HG03439 (cell line): Measurements from ENCODE around the gene GNAO1.

ENCODE experiments used
- ATAC-seq: cut with Tn5 transposase; IDR thresholded peaks from one replicate; pipeline ENCODE4 v1.9.1; 2021; ENCODE audit warnings: mild to moderate bottlenecking, moderate library complexity; ENCODE audit not compliant: unreplicated experiment

GNAO1 gene

GRCh38 chr16:56197192-56197992, 6.1 kb downstream of the GNAO1 start:
- no peak for ATAC-seq

DNA sequence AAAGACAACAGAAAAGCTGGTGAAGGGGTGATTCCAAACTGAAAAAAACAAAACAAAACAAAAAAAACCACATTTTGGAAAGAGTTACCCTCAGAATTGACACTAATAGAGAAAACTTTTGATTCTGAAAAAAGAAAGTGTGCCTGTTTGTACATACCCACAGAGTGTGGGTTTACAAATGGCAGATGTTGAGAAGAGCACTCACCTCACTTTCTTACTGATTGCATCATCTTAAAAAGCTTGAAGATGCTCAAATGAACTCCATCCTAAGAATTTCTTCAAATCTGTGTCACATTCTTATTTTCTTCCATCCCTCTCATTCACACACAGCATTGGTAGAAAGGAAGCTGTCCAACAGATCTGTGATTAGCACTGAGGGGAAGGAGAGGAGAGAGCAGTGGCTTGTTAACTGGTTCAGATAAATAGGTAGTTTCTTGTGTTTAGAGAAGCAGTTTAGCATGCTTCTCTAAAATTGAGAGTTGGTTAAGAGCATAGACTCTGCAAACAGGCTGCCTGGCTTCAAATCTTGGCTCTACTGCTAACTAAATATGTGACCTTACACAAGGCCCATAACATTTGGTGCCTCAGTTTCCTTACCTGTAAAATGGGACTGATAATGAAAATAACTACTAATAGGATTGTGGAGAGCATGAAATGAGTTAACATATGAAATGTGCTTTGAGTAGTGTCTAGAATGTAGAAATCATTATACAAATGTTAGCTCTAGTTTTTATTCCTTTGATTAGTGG, 6.9 kb downstream of the GNAO1 start:
- no peak for ATAC-seq

GRCh38 chr16:56198755-56199114, 7.4 kb downstream of the GNAO1 start:
- no peak for ATAC-seq

DNA sequence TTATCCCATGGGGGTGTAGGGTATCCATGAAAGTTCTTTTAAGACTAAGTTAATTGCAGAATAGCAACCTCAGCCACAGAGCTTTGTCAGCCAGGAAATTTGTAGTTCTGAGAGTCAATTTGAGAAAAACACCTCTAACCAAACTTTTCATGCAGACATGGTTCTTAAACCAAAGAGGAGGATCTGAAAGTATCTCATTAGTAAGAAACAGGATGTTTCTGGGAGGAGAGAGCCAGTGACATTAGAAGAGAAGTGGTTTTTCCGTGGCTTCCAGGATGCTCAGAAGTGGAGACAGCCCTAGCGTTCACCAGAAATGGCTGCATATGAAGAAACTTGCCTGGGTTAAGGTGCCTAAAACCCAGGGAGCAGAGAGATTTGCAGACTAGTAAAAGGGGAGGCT, 7.9 kb downstream of the GNAO1 start:
- no peak for ATAC-seq

GRCh38 chr16:56201030-56201429, 9.7 kb downstream of the GNAO1 start:
- ATAC-seq = no peak

- ATAC-seq = no peak
Measured at GRCh38 chr16:56202036-56202435, 10.7 kb downstream of the GNAO1 start.

GRCh38 chr16:56203052-56203451, 11.8 kb downstream of the GNAO1 start:
- ATAC-seq = no peak

- no peak for ATAC-seq
Measured at GRCh38 chr16:56204816-56205215, 13.5 kb downstream of the GNAO1 start.

DNA sequence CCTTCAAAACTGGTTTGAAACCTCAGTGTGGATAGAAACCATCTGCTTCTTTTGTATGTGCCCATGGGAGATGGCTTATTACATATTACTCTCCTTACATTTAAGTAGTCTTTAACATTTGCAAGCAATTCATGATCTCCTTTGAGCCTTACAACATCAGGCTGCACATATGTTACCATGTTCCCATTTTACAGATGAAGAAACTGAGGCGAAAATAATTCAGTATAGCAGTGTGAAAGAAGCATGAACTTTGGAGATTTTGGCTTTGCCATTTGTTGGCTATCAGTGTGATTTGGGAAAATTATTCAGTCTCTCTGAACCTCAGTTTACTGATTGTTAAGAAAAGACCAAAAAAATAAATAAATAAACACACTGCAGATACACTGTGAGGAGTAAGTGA, 15.7 kb downstream of the GNAO1 start:
- no peak for ATAC-seq

DNA sequence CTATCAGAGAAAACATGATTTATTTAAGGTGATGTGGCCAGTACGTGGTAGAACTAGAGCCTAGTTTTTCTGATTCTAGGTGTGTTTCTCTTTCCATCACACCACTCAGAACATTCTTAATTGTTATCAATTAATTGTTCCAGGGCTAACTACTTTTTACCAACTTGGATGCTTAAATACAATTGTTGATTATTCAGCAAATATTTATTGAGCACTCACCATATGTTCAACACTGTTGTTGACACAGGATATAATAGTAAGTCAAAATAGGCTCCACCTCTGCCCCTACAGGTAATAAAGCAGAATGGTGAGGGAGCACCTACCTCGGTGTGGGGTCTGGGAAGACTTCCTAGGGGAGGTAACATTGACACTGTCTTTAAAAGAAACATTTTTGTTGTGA, 16.1 kb downstream of the GNAO1 start:
- ATAC-seq = no peak

- ATAC-seq = no peak
Measured at GRCh38 chr16:56211435-56211981, 20.2 kb downstream of the GNAO1 start.

DNA sequence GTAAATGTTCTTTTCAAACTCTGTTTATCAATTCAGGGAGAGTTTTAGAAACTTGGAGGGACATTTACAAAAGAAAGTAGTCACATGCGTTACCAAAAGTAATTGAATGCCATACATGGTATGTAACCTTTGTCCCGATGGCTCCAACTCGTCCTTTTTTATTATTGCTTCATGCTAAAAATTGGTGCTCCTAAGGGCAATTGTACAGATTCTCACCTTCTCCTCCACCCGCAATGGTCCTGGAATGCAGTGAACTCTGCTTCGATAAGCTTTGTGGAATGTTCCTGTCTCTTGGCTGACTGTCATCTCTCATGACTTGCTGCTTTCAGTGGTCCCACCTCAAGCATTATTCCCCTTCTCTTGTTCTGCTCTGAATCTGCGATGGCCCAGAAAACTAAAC, 20.9 kb downstream of the GNAO1 start:
- no peak for ATAC-seq

- ATAC-seq = no peak
Measured at GRCh38 chr16:56221995-56222394, 30.7 kb downstream of the GNAO1 start.

DNA sequence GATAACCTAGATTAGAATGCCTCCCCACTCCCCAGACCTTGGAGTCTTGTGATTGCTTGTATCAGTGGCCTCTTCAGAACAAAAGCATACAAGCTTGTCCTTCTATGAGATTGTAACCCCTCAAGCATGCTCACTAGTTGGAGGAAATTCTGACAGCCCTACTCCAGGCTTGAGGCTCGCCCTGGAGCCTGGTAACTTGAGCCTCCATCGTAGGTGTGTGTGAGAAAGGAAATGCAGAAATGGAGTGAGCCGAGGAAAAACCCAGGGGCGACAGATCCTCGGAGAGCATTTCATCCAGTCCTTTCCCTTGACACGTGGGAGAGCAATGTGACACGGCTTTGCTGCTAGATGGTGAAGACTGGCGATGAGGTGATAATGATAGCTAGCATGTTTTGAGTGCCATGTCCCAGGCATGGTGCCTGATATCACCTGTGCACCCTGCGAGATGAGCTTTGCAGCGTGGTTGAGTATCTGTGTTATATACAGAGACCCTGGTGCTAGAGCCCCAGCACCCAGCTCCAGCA, 31.2 kb downstream of the GNAO1 start:
- ATAC-seq = no peak

GRCh38 chr16:56225017-56225742, 33.9 kb downstream of the GNAO1 start:
- ATAC-seq = no peak

- ATAC-seq = no peak
Measured at GRCh38 chr16:56226187-56226586, 34.9 kb downstream of the GNAO1 start.

DNA sequence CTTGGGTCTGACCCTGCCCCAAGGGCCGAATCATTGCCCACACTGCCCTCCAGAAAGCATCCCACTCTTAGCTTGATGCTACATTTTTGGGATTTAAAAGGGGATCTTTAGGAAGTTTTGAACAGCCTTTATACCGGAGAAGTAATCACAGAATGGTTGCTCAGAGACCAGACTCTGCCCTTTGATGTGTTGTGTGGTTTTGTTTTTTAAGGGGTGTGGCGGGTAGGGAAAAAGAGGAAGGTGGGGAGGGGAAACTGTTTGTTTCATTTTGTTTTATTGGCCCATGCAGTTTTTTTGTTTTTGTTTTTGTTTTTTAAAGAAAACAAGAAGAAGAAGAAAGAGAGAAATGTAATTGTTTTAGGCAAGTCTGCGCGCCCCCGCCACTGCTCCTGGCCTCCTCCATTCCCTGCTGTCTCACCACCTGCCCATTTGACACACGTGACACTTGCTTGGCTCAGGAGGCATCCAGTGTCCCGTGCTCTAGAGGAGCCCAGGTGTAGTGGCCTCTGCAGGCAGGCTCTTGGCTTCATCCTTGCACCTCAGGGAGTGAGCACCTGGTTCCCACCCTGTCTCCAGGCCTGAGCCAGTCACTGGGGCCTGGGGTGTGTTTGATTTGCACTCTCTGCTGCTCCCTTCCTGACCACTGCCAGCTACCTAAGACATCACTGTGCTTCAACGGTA, 35.7 kb downstream of the GNAO1 start:
- no peak for ATAC-seq

DNA sequence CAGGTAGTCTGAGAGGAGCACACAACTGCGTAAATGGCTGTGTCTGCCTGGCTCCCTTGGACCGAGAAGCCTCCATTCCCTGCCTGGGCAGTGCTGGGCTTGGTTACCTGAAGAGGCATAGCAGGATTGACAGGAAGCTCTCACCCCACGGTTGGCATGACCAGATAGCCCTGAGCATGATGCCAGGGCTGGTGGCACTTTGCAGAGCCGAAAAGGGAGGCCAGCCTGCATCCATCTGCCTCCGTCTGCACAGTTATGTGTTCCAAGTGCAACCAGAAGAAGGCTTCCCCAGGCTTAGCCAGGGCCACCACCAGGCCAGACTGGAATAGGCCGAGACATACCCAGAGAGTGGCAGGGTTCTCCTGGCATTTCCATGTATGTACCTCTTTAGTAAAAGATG, 36.6 kb downstream of the GNAO1 start:
- ATAC-seq = no peak

DNA sequence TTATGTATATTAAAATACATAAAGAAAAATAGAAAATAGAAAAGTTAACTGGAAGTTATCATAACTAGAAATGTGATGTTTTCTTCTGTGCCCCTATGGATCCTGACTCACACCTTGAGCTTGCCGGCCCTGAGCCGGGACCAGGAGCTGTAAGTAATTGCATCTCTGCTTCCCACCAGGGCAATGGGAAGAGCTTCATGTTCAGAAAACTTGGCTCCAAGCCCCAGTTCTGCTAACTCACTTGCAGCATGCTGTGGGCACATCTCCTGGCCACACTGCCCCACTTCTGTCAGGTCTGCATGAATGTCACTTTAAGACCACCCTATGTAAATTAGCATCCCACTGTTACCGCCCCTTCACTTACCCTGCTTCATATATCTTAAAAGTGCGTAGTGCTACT, 37.2 kb downstream of the GNAO1 start:
- ATAC-seq = no peak

DNA sequence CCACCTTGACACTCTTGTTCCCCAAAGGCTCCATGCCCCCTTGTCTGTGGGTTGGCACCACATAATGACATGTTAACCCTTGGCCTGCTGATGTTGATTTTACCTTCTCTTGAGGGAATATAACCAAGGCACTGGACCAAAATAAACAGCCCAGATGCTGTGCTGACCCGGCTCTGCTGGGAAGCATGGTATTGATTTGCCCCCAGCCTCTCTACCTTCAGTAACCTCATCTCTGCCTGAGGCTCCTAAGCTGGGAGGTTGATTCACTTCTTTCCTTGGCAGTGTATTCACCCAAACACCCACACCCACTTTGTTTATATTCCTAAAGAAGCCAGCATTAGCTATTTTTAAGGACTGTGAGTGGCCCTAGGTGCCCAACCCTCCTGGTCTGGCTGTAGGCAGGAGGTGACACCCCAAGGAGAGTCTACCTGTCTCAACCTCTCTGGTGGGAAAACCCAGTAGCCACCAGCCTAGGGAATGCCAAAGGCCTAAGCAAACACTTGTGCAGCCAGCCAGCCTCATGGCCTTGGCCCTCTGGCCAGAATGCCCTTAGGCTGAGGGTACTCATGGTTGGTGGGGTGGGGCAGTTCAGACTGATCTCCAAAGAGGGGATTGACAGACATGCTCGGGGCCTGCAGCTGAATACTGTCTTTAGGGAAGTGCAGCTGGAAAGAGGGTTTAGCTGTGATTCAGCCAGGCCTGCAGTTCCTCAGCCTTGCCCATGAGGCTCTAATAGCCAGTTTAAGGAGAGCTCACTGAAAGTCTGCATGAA, 42.7 kb downstream of the GNAO1 start:
- ATAC-seq = no peak
